Measurements from ENCODE around the gene SOX18.
A peak's percentile ranks its signal among the peaks of the same experiment; 100 is the strongest.

The SOX18 gene

GRCh38 chr20:64068386-64069208 lies 19.2 kb upstream of the SOX18 start:
- peaks cover 57 to 82% of the 10 kb centered on the region in 2 donors for H3K4me1 Mint-ChIP-seq
- H3K9me3 Mint-ChIP-seq: no peaks in the 10 kb centered on the region
- no peaks in the 10 kb centered on the region for H3K27me3 Mint-ChIP-seq
- peaks cover 2 to 10% of the 10 kb centered on the region in 2 donors for H3K36me3 Mint-ChIP-seq
- H3K4me3 Mint-ChIP-seq: no peak overlapping the region
- DNase-seq (no peak), ATAC-seq (replicated peaks) (no peak)
- peak overlapping the region; percentile 42 for H3K27ac Mint-ChIP-seq

DNA sequence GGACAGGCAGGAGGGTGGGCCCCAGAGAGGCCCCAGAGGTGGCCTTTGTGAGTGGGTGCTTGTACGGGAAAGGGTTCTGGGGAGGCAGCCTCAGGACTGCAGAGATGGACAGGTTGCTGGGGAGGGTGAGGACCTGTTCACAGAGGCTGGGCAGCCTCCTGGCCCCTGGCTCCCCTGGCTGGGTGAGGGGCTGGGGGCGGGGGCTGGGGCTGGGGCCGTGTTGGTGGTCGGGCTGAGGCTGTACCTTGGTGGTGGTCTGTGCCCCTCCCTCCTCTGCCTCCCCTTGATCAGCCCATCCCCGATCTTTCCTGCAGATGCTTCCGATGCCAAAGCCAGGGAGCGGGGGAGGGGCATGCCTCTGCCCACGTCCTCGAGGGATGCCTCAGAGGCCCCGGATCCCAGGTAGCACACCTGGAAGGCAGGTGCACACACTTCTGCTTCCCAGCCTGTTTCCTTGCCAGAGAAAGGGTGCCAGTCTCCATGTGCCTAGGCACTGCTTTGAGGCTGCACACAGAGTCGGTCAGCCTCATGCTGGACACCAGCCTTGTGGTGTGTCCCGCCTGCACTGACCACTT lies 18.4 kb upstream of the SOX18 start:
- ATAC-seq (replicated peaks): no peak
- Mint-ChIP-seq H3K36me3 (peaks cover 2 to 10% of the 10 kb centered on the region in 2 donors), H3K4me3 (no peak overlapping the region), H3K9me3 (no peaks in the 10 kb centered on the region), H3K27ac (peak overlapping the region; percentile 14), H3K4me1 (peaks cover 57 to 82% of the 10 kb centered on the region in 2 donors), H3K27me3 (no peaks in the 10 kb centered on the region)
- no peak for DNase-seq

- no peak overlapping the region for H3K4me3 Mint-ChIP-seq
- H3K36me3 Mint-ChIP-seq: peaks cover 2 to 6% of the 10 kb centered on the region in 2 donors
- H3K9me3 Mint-ChIP-seq: no peaks in the 10 kb centered on the region
- peaks cover 54 to 85% of the 10 kb centered on the region in 2 donors for H3K4me1 Mint-ChIP-seq
- H3K27me3 Mint-ChIP-seq: no peaks in the 10 kb centered on the region
- DNase-seq (no peak), ATAC-seq (replicated peaks) (no peak)
- peak overlapping the region; percentile 14 for H3K27ac Mint-ChIP-seq
Measured at GRCh38 chr20:64067005-64067632, 17.7 kb upstream of the SOX18 start.

- H3K4me1 Mint-ChIP-seq: peaks cover 50 to 75% of the 10 kb centered on the region in 2 donors
- H3K27ac Mint-ChIP-seq: peak overlapping the region; percentile 92
- H3K4me3 Mint-ChIP-seq: peak overlapping the region; percentile 60
- peaks cover 0 to 2% of the 10 kb centered on the region in 2 donors for H3K36me3 Mint-ChIP-seq
- H3K27me3 Mint-ChIP-seq: no peaks in the 10 kb centered on the region
- H3K9me3 Mint-ChIP-seq: no peaks in the 10 kb centered on the region
- DNase-seq: peak; percentile 74
- peak; percentile 71 to 72 for ATAC-seq (replicated peaks)
Measured at GRCh38 chr20:64065974-64066343, 16.5 kb upstream of the SOX18 start.

GRCh38 chr20:64065062-64065973 lies 15.9 kb upstream of the SOX18 start:
- peak overlapping the region; percentile 60 for H3K4me3 Mint-ChIP-seq
- DNase-seq: no peak
- H3K27ac Mint-ChIP-seq: peak overlapping the region; percentile 92
- H3K4me1 Mint-ChIP-seq: peaks cover 46 to 70% of the 10 kb centered on the region in 2 donors
- no peak for ATAC-seq (replicated peaks)
- H3K9me3 Mint-ChIP-seq: no peaks in the 10 kb centered on the region
- H3K27me3 Mint-ChIP-seq: no peaks in the 10 kb centered on the region
- peaks cover 0 to 2% of the 10 kb centered on the region in 2 donors for H3K36me3 Mint-ChIP-seq

DNA sequence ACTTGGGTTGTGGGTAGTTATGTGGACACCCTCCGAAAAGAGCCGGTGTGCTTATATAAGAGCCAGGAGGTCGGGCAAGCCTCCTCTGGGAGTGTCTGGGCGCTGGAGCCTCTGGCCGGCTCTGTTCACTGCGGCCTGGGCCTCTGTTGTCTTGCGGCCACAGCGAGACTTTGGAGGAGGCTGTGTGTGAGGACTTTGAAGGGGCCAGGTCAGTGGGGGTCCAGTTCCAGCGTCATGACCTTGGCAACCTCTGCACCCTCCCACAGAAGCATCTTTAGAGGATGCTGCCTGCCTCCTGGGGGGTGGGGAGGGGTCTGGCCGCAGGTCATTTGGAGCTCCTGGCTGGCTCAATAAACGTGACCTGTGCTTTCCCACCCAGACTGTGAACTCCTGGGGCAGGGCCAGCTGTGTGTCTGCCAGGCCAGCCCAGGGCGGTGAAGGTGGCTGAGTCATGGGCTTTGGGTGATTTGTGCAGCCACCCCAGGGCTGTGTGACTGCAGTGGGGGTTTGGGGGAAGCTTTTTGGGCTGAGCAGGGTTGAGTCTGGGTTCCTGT lies 14.8 kb upstream of the SOX18 start:
- no peak for ATAC-seq (replicated peaks)
- H3K4me3 Mint-ChIP-seq: peak overlapping the region; percentile 85 to 88
- H3K27ac Mint-ChIP-seq: peak overlapping the region; percentile 81
- H3K4me1 Mint-ChIP-seq: peaks cover 46 to 62% of the 10 kb centered on the region in 2 donors
- no peak for DNase-seq
- no peaks in the 10 kb centered on the region for H3K27me3 Mint-ChIP-seq
- H3K9me3 Mint-ChIP-seq: no peaks in the 10 kb centered on the region
- H3K36me3 Mint-ChIP-seq: peaks cover 0 to 2% of the 10 kb centered on the region in 2 donors

- ATAC-seq (replicated peaks) (peak in 1 of 2 donors; percentile 8), DNase-seq (no peak)
- peak overlapping the region; percentile 81 for H3K27ac Mint-ChIP-seq
- peak overlapping the region; percentile 85 to 88 for H3K4me3 Mint-ChIP-seq
- peaks cover 0 to 2% of the 10 kb centered on the region in 2 donors for H3K36me3 Mint-ChIP-seq
- H3K4me1 Mint-ChIP-seq: peaks cover 42 to 57% of the 10 kb centered on the region in 2 donors
- no peaks in the 10 kb centered on the region for H3K27me3 Mint-ChIP-seq
- no peaks in the 10 kb centered on the region for H3K9me3 Mint-ChIP-seq
Measured at GRCh38 chr20:64063389-64064144, 14.1 kb upstream of the SOX18 start.

DNA sequence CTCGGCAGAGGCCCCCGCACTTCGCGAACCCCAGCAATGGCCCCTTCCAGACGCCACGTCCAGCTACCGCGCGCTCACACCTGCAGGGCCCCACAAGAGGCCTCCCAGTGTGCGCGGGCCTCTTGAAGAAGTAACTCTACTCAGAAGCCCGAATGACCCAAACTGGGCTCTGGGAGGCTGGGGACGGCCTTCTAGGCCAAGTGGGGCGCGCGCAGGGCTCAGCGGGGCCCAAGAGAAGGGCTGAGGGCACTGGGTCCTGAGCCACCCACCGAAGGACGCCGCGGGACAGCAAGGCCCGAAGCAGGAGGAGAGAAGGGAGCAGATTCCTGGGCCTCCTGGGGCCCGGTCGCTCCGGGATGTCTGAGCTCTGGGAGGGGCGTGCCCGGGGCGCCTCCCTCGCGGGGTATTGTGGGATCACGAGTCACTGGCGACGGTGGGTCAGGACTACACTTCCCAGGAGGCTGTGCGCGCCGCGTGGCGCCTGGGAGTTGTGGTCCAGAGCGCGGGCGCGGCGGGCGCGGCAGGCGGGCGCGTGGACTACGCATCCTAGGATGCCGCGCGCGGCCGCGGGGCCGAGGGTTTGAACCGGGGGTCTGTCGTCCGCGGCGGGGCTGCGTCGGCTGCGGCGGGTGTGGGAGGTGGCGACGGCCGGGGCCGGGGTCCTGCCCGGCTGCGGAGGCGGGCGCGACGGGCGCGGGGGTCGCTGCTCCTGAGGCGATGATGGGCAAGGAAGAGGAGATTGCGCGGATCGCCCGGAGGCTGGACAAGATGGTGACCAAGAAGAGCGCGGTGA lies 13.4 kb upstream of the SOX18 start, which contains the start of gene TCEA2:
Gene TCEA2 (plus strand): TSS at position 603 of the 793 bp plus-strand sequence. CDS start 115 bp downstream, at position 718.
- Mint-ChIP-seq H3K27me3 (no peaks in the 10 kb centered on the region), H3K27ac (peak within 1 kb of the TSS; percentile 81), H3K4me1 (peaks cover 40 to 59% of the 10 kb centered on the region in 2 donors), H3K36me3 (peaks cover 0 to 2% of the 10 kb centered on the region in 2 donors), H3K9me3 (no peaks in the 10 kb centered on the region), H3K4me3 (peak within 1 kb of the TSS; percentile 85 to 88)
- peak; percentile 87 to 90 for ATAC-seq (replicated peaks)
- peak; percentile 91 for DNase-seq

GRCh38 chr20:64062276-64062595 lies 12.8 kb upstream of the SOX18 start:
- DNase-seq: no peak
- Mint-ChIP-seq H3K4me3 (peak overlapping the region; percentile 85 to 88), H3K27me3 (no peaks in the 10 kb centered on the region), H3K36me3 (peaks cover 0 to 2% of the 10 kb centered on the region in 2 donors), H3K4me1 (peaks cover 40 to 59% of the 10 kb centered on the region in 2 donors), H3K27ac (no peak overlapping the region), H3K9me3 (no peaks in the 10 kb centered on the region)
- no peak for ATAC-seq (replicated peaks)

DNA sequence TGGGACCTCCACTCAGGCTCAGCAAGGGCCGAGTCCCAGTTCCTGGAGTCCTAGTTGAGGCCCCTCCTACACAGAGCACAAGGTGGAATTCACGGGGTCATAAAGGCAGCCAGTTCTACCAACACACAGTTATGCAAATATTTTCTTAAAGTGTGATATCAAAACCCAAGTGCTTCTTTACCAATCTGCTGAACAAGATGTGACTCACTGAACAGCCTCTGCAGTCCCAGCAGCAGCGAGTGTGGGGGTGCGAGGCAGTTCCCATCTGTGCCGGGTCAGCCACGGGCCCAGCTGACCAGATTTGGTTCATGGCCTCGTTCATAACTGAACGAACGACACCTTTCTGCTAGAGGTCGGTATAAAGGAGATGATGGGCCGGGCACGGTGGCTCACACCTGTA lies 9.1 kb upstream of the SOX18 start:
- Mint-ChIP-seq H3K9me3 (no peaks in the 10 kb centered on the region), H3K27me3 (peaks cover 15 to 26% of the 10 kb centered on the region in 2 donors), H3K36me3 (peaks cover 0 to 2% of the 10 kb centered on the region in 2 donors), H3K4me3 (no peak overlapping the region), H3K4me1 (peaks cover 13 to 26% of the 10 kb centered on the region in 2 donors), H3K27ac (no peak overlapping the region)
- DNase-seq (no peak), ATAC-seq (replicated peaks) (no peak)

GRCh38 chr20:64057628-64058498 lies 8.4 kb upstream of the SOX18 start:
- Mint-ChIP-seq H3K36me3 (peaks cover 0 to 2% of the 10 kb centered on the region in 2 donors), H3K4me1 (peaks cover 13 to 25% of the 10 kb centered on the region in 2 donors), H3K4me3 (peak overlapping the region; percentile 32 to 63), H3K27ac (no peak overlapping the region), H3K27me3 (peaks cover 22 to 33% of the 10 kb centered on the region in 2 donors), H3K9me3 (no peaks in the 10 kb centered on the region)
- DNase-seq (peak; percentile 60), ATAC-seq (replicated peaks) (peak; percentile 88 to 90)
